Stimulated activated memory B cell treated with anti-CD40 and anti-IgM and Interleukin-4, amounts not matched to agents 10 μg/mL and 1 μg/mL and 100 μg/mL, for 72 hours (primary cell): Measurements from ENCODE around the gene IL1RL1.
A peak's percentile ranks its signal among the peaks of the same experiment; 100 is the strongest.

Experiments used
- ATAC-seq: fragments of 150-1000 bp; cut with Tn5 transposase; 2 replicates; pipeline ENCODE4 v1.10.0; 2021
- H3K27ac Mint-ChIP-seq: one replicate; pipeline ENCODE4 v1.8.0; 2022; ENCODE audit warnings: mild to moderate bottlenecking, mixed read lengths
- H3K27me3 Mint-ChIP-seq: one replicate; pipeline ENCODE4 v1.8.0; 2022; ENCODE audit warnings: mixed read lengths
- H3K36me3 Mint-ChIP-seq: one replicate; pipeline ENCODE4 v1.8.0; 2022; ENCODE audit warnings: mixed read lengths
- H3K4me1 Mint-ChIP-seq: one replicate; pipeline ENCODE4 v1.8.0; 2022; ENCODE audit warnings: mixed read lengths
- H3K4me3 Mint-ChIP-seq: one replicate; pipeline ENCODE4 v1.8.0; 2022; ENCODE audit warnings: mild to moderate bottlenecking, moderate library complexity, mixed read lengths
- H3K9me3 Mint-ChIP-seq: one replicate; pipeline ENCODE4 v1.8.0; 2022; ENCODE audit warnings: mixed read lengths

The IL1RL1 gene

DNA sequence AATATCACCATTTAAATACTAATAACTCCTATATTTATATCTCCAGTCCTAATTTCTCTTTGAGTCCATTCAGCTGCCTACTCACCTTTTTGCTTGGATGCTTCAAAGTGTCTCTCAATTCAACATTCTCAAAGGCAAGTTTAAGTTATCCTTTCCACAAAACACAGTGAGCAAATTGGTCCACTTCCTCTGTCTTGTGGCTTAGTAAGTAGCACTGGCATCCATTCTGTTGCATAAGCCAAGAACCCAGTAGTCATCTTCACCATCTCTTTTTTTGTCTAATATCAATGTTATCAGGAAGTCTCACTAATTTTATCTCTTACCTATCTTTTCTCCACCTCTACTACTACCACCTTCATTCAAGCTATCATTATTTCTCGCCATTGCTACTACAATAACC is 27.4 kb upstream of the IL1RL1 start:
- Mint-ChIP-seq H3K27ac (no peak overlapping the region), H3K4me1 (no peaks in the 10 kb centered on the region), H3K27me3 (peaks cover under 1% of the 10 kb centered on the region), H3K9me3 (no peaks in the 10 kb centered on the region), H3K36me3 (no peaks in the 10 kb centered on the region), H3K4me3 (no peak overlapping the region)
- ATAC-seq: no peak

- Mint-ChIP-seq H3K4me1 (no peaks in the 10 kb centered on the region), H3K9me3 (no peaks in the 10 kb centered on the region), H3K4me3 (no peak overlapping the region), H3K27me3 (peaks cover 7% of the 10 kb centered on the region), H3K36me3 (no peaks in the 10 kb centered on the region), H3K27ac (no peak overlapping the region)
- no peak for ATAC-seq
Observed at GRCh38 chr2:102284611-102285010, 26.8 kb upstream of the IL1RL1 start.

- peaks cover 12% of the 10 kb centered on the region for H3K27me3 Mint-ChIP-seq
- H3K27ac Mint-ChIP-seq: no peak overlapping the region
- H3K4me3 Mint-ChIP-seq: no peak overlapping the region
- no peaks in the 10 kb centered on the region for H3K36me3 Mint-ChIP-seq
- ATAC-seq: no peak
- H3K9me3 Mint-ChIP-seq: no peaks in the 10 kb centered on the region
- no peaks in the 10 kb centered on the region for H3K4me1 Mint-ChIP-seq
Observed at GRCh38 chr2:102285368-102285767, 26.0 kb upstream of the IL1RL1 start.

GRCh38 chr2:102286041-102286440 is 25.3 kb upstream of the IL1RL1 start:
- Mint-ChIP-seq H3K9me3 (no peaks in the 10 kb centered on the region), H3K4me1 (no peaks in the 10 kb centered on the region), H3K27me3 (peaks cover 14% of the 10 kb centered on the region), H3K27ac (no peak overlapping the region), H3K36me3 (no peaks in the 10 kb centered on the region), H3K4me3 (no peak overlapping the region)
- ATAC-seq: no peak

DNA sequence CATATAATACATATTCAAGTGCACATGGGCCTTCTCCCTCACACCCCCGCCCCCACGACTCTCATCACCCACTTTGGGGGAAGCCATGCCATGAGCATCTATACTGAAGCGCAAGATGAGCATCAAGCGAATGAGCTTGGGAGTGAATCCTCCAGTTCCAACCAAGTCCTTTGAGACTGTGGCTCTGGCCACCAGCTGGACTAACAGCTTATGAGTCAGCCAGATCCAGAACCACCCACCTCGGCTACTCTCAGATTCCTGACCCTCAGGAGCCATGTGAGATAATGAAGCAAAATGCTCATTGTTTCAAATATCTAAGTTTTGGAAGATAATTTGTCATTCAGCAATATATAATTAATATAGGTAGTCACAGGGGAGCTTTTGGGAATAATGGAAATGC is 22.2 kb upstream of the IL1RL1 start:
- no peaks in the 10 kb centered on the region for H3K36me3 Mint-ChIP-seq
- ATAC-seq: no peak

DNA sequence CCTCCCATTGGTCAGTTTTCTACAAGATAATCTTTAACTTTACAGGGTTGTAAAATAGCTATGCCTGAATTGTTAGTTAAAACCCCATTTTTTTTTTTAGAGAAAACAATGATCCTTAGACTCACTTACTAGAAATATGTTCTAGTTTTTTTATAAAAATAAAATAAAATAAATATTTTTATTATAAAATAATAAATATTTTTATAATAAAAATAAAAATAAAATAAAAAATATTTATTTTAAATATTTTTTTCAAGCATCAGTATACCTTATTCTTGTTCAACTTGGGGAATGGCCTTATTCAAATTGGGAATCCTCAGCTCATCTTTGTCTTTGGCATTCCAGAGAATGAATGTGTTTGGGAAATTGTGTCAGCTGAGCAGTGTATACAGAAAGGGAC is 20.8 kb upstream of the IL1RL1 start:
- peaks cover 37% of the 10 kb centered on the region for H3K27me3 Mint-ChIP-seq
- H3K27ac Mint-ChIP-seq: no peak overlapping the region
- no peaks in the 10 kb centered on the region for H3K36me3 Mint-ChIP-seq
- peaks cover 6% of the 10 kb centered on the region for H3K4me1 Mint-ChIP-seq
- H3K9me3 Mint-ChIP-seq: no peaks in the 10 kb centered on the region
- no peak overlapping the region for H3K4me3 Mint-ChIP-seq
- ATAC-seq: no peak

More for the DNA sequence above, 22.2 kb upstream of the IL1RL1 start:
- Mint-ChIP-seq H3K9me3 (no peaks in the 10 kb centered on the region), H3K27me3 (peaks cover 37% of the 10 kb centered on the region), H3K4me1 (peaks cover 6% of the 10 kb centered on the region), H3K4me3 (no peak overlapping the region), H3K27ac (no peak overlapping the region)

- no peak overlapping the region for H3K27ac Mint-ChIP-seq
- peaks cover 37% of the 10 kb centered on the region for H3K27me3 Mint-ChIP-seq
- no peaks in the 10 kb centered on the region for H3K36me3 Mint-ChIP-seq
- ATAC-seq: no peak
- H3K4me3 Mint-ChIP-seq: no peak overlapping the region
- H3K9me3 Mint-ChIP-seq: no peaks in the 10 kb centered on the region
- peaks cover 6% of the 10 kb centered on the region for H3K4me1 Mint-ChIP-seq
Observed at GRCh38 chr2:102291319-102292075, 19.9 kb upstream of the IL1RL1 start.

- Mint-ChIP-seq H3K4me3 (no peak overlapping the region), H3K9me3 (no peaks in the 10 kb centered on the region), H3K4me1 (peaks cover 6% of the 10 kb centered on the region), H3K36me3 (no peaks in the 10 kb centered on the region), H3K27ac (no peak overlapping the region), H3K27me3 (peaks cover 39% of the 10 kb centered on the region)
- no peak for ATAC-seq
Observed at GRCh38 chr2:102294802-102295489, 16.4 kb upstream of the IL1RL1 start.

- peaks cover 6% of the 10 kb centered on the region for H3K4me1 Mint-ChIP-seq
- no peak overlapping the region for H3K4me3 Mint-ChIP-seq
- H3K27ac Mint-ChIP-seq: no peak overlapping the region
Observed at GRCh38 chr2:102295566-102295965, 15.8 kb upstream of the IL1RL1 start.

GRCh38 chr2:102296449-102296848 is 14.9 kb upstream of the IL1RL1 start:
- Mint-ChIP-seq H3K36me3 (no peaks in the 10 kb centered on the region), H3K4me3 (no peak overlapping the region), H3K4me1 (peaks cover 11% of the 10 kb centered on the region), H3K27ac (no peak overlapping the region), H3K27me3 (peaks cover 46% of the 10 kb centered on the region), H3K9me3 (no peaks in the 10 kb centered on the region)
- no peak for ATAC-seq

More at GRCh38 chr2:102295566-102295965, 15.8 kb upstream of the IL1RL1 start:
- ATAC-seq: no peak
- H3K9me3 Mint-ChIP-seq: no peaks in the 10 kb centered on the region
- peaks cover 44% of the 10 kb centered on the region for H3K27me3 Mint-ChIP-seq
- no peaks in the 10 kb centered on the region for H3K36me3 Mint-ChIP-seq

DNA sequence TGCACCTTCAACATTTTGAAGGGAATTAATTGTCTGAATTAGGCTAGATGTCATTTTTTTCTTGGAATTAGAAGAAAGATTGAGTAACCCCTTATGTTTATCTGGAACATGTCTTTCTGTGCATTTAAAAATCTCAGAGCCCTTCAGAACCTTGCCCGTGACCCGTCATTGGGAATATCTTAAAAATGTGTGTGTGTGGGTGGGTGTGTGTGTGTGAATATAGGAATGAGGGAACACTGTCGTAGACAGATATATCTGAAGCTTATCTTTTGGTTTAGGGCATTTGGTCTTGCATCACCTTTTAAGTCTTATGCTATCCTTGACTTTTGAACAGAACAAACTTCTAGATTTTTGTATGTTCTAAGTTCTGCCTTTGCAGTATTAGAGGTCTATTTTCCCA is 13.5 kb upstream of the IL1RL1 start:
- H3K9me3 Mint-ChIP-seq: no peaks in the 10 kb centered on the region
- peaks cover 18% of the 10 kb centered on the region for H3K4me1 Mint-ChIP-seq
- H3K36me3 Mint-ChIP-seq: no peaks in the 10 kb centered on the region
- H3K27ac Mint-ChIP-seq: no peak overlapping the region
- H3K4me3 Mint-ChIP-seq: no peak overlapping the region
- H3K27me3 Mint-ChIP-seq: peaks cover 44% of the 10 kb centered on the region
- ATAC-seq: no peak

DNA sequence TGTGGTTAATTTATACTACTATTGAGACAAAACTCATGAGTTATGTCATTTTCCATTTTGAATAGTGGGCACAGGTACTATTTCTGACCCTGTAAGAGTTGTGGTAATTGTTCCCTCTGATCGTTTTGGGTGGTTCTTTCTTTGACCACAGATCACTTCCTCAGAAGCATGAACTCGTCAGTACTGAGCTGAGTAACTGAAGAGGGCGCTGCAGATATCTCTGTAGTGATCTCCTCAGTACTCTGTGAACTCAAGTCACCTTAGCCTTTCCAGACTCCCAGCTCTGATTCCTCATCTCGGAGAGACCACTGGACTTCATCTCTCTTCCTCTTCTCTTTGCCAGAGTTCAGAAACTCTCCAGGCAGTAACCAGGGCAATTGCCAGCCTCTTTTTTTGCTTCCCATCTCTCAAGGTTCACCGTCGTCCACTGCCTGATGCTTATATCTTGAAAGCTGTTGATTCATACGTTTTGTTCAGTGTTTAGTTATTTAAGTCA is 9.4 kb upstream of the IL1RL1 start:
- H3K36me3 Mint-ChIP-seq: no peaks in the 10 kb centered on the region
- peaks cover 14% of the 10 kb centered on the region for H3K4me1 Mint-ChIP-seq
- peaks cover 64% of the 10 kb centered on the region for H3K27me3 Mint-ChIP-seq
- H3K9me3 Mint-ChIP-seq: no peaks in the 10 kb centered on the region
- ATAC-seq: peak; percentile 95
- no peak overlapping the region for H3K27ac Mint-ChIP-seq
- no peak overlapping the region for H3K4me3 Mint-ChIP-seq

GRCh38 chr2:102302458-102302857 is 8.9 kb upstream of the IL1RL1 start:
- no peaks in the 10 kb centered on the region for H3K36me3 Mint-ChIP-seq
- ATAC-seq: no peak
- no peak overlapping the region for H3K27ac Mint-ChIP-seq
- H3K4me1 Mint-ChIP-seq: peaks cover 14% of the 10 kb centered on the region
- no peak overlapping the region for H3K4me3 Mint-ChIP-seq
- peaks cover 69% of the 10 kb centered on the region for H3K27me3 Mint-ChIP-seq
- H3K9me3 Mint-ChIP-seq: no peaks in the 10 kb centered on the region

DNA sequence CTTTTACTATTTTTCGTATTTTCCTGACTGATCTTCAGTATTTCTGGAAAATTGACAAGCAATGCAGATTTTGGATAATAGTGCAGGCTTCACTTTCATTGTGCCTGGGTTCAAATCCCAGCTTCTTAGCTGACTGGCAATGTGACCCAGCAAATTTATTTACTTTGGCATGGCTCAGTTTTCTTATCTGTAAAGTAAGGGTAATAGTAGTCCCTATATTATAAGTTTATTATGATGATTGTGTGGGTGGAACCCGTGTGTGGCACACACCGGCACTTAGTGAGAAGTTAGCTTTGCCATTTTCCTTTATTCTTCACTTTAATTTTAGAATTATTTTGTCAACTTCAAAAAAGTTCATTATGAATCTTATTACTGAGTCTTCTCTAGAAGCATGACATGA is 7.8 kb upstream of the IL1RL1 start:
- H3K9me3 Mint-ChIP-seq: no peaks in the 10 kb centered on the region
- peaks cover 14% of the 10 kb centered on the region for H3K4me1 Mint-ChIP-seq
- no peaks in the 10 kb centered on the region for H3K36me3 Mint-ChIP-seq
- H3K27me3 Mint-ChIP-seq: peaks cover 72% of the 10 kb centered on the region
- no peak overlapping the region for H3K27ac Mint-ChIP-seq
- no peak for ATAC-seq
- H3K4me3 Mint-ChIP-seq: no peak overlapping the region

GRCh38 chr2:102304268-102304667 is 7.1 kb upstream of the IL1RL1 start:
- no peak for ATAC-seq
- Mint-ChIP-seq H3K27ac (no peak overlapping the region), H3K27me3 (peaks cover 65% of the 10 kb centered on the region), H3K4me1 (peaks cover 14% of the 10 kb centered on the region), H3K36me3 (no peaks in the 10 kb centered on the region), H3K4me3 (no peak overlapping the region), H3K9me3 (no peaks in the 10 kb centered on the region)
